ENCODE data around the gene ACVR1B.

DNA sequence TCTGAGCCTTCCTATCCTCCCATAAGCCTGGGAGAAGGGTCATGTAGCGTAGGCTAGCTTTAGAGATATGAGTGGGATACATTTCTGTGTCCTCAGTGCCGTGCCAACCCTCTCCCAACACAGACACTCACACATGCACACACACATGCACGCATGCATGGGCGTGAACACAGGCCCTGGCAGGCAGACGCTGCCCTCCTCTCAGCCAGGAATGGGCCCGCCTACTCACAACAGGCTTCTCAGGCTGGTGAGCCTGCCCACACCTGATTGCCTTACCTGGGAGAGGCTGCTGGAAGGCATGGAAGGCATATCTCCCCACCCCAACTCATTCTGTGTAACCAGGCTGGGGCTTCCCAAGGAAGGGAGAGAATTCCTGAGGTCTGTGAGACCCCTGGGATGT lies 12.8 kb upstream of the ACVR1B start:
- TF ChIP-seq, protein P1, sequence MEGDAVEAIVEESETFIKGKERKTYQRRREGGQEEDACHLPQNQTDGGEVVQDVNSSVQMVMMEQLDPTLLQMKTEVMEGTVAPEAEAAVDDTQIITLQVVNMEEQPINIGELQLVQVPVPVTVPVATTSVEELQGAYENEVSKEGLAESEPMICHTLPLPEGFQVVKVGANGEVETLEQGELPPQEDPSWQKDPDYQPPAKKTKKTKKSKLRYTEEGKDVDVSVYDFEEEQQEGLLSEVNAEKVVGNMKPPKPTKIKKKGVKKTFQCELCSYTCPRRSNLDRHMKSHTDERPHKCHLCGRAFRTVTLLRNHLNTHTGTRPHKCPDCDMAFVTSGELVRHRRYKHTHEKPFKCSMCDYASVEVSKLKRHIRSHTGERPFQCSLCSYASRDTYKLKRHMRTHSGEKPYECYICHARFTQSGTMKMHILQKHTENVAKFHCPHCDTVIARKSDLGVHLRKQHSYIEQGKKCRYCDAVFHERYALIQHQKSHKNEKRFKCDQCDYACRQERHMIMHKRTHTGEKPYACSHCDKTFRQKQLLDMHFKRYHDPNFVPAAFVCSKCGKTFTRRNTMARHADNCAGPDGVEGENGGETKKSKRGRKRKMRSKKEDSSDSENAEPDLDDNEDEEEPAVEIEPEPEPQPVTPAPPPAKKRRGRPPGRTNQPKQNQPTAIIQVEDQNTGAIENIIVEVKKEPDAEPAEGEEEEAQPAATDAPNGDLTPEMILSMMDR (IDR thresholded peaks at IDR 0.05): no peak
- TF ChIP-seq EZH2 (IDR thresholded peaks at IDR 0.05; ENCODE audit: borderline replicate concordance, insufficient read depth, low read depth, low read length, poor library complexity, severe bottlenecking): no peak

All from B cell (primary cell).